Fibroblast of lung (primary cell): ENCODE data around the gene CADM3.

Source experiments
- CTCF ChIP-seq, 2 donors: IDR thresholded peaks in 1 of 2; conservative IDR thresholded peaks in 1 of 2; 1 replicate in 1 of 2; 2 replicates in 1 of 2; pipeline ENCODE4 v1.5.1; 2011 to 2012; ENCODE audit warnings: low read length in 2 of 2, control low read depth in 1 of 2, inconsistent platforms in 1 of 2, low read depth in 1 of 2, mild to moderate bottlenecking in 1 of 2
- EZH2 ChIP-seq: IDR thresholded peaks from 2 replicates; pipeline ENCODE4 v1.5.1; 2012; ENCODE audit warnings: low read length, control low read depth, mild to moderate bottlenecking; ENCODE audit errors: missing control alignments

- TF ChIP-seq CTCF (conservative IDR thresholded peaks at IDR 0.05 in 1 of 2, IDR thresholded peaks at IDR 0.05 in 1 of 2; ENCODE audit: low read depth in 1 of 2, low read length in 2 of 2) (no peak), EZH2 (no peak)
These were observed 49.3 kb upstream of the CADM3 start for GRCh38 chr1:159122005-159122621.
